HepG2 (cell line): ENCODE results near the gene MTOR. TPM values are rescaled to one million over a fixed set of nuclear protein-coding genes. Genes with fewer than 3 reads are reported as not detected.

Source experiments
- ATAC-seq: fragments of 200-7000 bp; cut with Tn5 transposase; 3 replicates; pipeline ENCODE4 v1.9.1; 2020; ENCODE audit warnings: mild to moderate bottlenecking, moderate library complexity
- BruUV-seq: library from RNA; stranded (reverse); fragments of 400-500 nt; replicated peaks from 2 replicates; lab custom pipeline; 2021; lab: Mats Ljungman, UMichigan
- CTCF ChIA-PET: fragments of 300-600 bp; formaldehyde crosslinking; extraction: SDS; loops from one replicate; lab custom pipeline; 2021; ENCODE audit warnings: low total read pairs, inconsistent platforms, low intra/inter-chr PET ratio; lab: Yijun Ruan, JAX
- POLR2A ChIA-PET: fragments of 350-600 bp; sonication (Branson Sonifier 250); formaldehyde crosslinking; loops from one replicate; lab custom pipeline; 2020; ENCODE audit warnings: antibody characterized with exemption, inconsistent platforms; lab: Yijun Ruan, JAX
- DNase-seq: peaks from one replicate; pipeline ENCODE4 v3.0.0-alpha.2; 2015; ENCODE audit warnings: low spot score
- FAIRE-seq: peaks from 3 replicates; lab custom pipeline; 2011; peaks lifted over from hg19 to GRCh38; lab: Jason Lieb, UNC
- H2AFZ ChIP-seq: one replicate; pipeline ENCODE4 v1.6.1; 2011; ENCODE audit warnings: low read length, inconsistent platforms
- H3K27ac ChIP-seq: fragments of 300-600 bp; 3 replicates; pipeline ENCODE4 v1.8.0; 2011; ENCODE audit warnings: mixed run types, mild to moderate bottlenecking, mixed read lengths, low read length, inconsistent platforms; ENCODE audit not compliant: insufficient read depth; ENCODE audit errors: extremely low read length
- H3K27me3 ChIP-seq, 2 experiments: fragments of 200-600 bp in 1 of 2; 2 replicates in 1 of 2; 3 replicates in 1 of 2; pipeline versions ENCODE4 v1.6.0 to v1.8.0; 2011; ENCODE audit warnings: low read length in 2 of 2, mild to moderate bottlenecking in 2 of 2, moderate library complexity in 2 of 2, inconsistent platforms in 1 of 2; ENCODE audit not compliant: insufficient read depth in 2 of 2, control insufficient read depth in 1 of 2
- H3K36me3 ChIP-seq, 2 experiments: fragments of 200-600 bp in 1 of 2; replicated peaks in 1 of 2; 2 replicates in 1 of 2; 3 replicates in 1 of 2; pipeline versions ENCODE4 v1.5.1 to v1.8.0; 2011; ENCODE audit warnings: low read length in 2 of 2, inconsistent platforms in 1 of 2; ENCODE audit not compliant: insufficient read depth in 2 of 2, control insufficient read depth in 1 of 2
- H3K4me1 ChIP-seq: 2 replicates; pipeline ENCODE4 v1.5.1; 2012; ENCODE audit warnings: low read length, inconsistent platforms; ENCODE audit not compliant: insufficient read depth
- H3K4me2 ChIP-seq: 2 replicates; pipeline ENCODE4 v1.6.0; 2011; ENCODE audit warnings: low read depth, low read length, inconsistent platforms
- H3K4me3 ChIP-seq, 3 experiments: fragments of 200-600 bp in 1 of 3; sonication (generic), shearing (Covaris generic) in 1 of 3; replicated peaks in 1 of 3; 2 replicates each; pipeline ENCODE4 v1.5.1; 2011 to 2016; ENCODE audit warnings: low read length in 3 of 3, inconsistent platforms in 2 of 3, low read depth in 2 of 3, mild to moderate bottlenecking in 2 of 3, control low read depth in 1 of 3, mixed read lengths in 1 of 3; ENCODE audit not compliant: insufficient read depth in 1 of 3
- H3K79me2 ChIP-seq: one replicate; pipeline ENCODE4 v1.6.1; 2011; ENCODE audit warnings: low read length, inconsistent platforms; ENCODE audit not compliant: insufficient read depth
- H3K9ac ChIP-seq: 2 replicates; pipeline ENCODE4 v1.6.0; 2011; ENCODE audit warnings: mild to moderate bottlenecking, low read depth, low read length, inconsistent platforms; ENCODE audit not compliant: insufficient read depth
- H3K9me3 ChIP-seq: 2 replicates; pipeline ENCODE4 v1.5.1; 2012; ENCODE audit warnings: mild to moderate bottlenecking, low read length
- H4K20me1 ChIP-seq: 2 replicates; pipeline ENCODE4 v1.6.0; 2011; ENCODE audit warnings: inconsistent platforms, mild to moderate bottlenecking, low read length, moderate library complexity; ENCODE audit not compliant: insufficient read depth
- ARNT2 ChIP-seq: sonication (generic); formaldehyde crosslinking; IDR thresholded peaks from 2 replicates; pipeline ENCODE4 v1.8.0; 2022; ENCODE audit warnings: mild to moderate bottlenecking, low read depth, missing genetic modification reagents, moderate library complexity
- MYNN ChIP-seq: sonication (generic); formaldehyde crosslinking; IDR thresholded peaks from 2 replicates; pipeline ENCODE4 v1.4.0; 2020; ENCODE audit warnings: mild to moderate bottlenecking, low read depth, missing genetic modification reagents
- NFKBIZ ChIP-seq: IDR thresholded peaks from 2 replicates; pipeline ENCODE4 v1.6.1; 2018; ENCODE audit warnings: missing genetic modification reagents, missing compliant biosample characterization
- NR2F1 ChIP-seq, 2 experiments: fragments of 450-650 bp in 1 of 2; formaldehyde crosslinking in 1 of 2; IDR thresholded peaks; 2 replicates each; pipeline versions ENCODE4 v1.5.0 to v1.6.1; 2016 to 2020; ENCODE audit warnings: mild to moderate bottlenecking in 1 of 2, missing compliant biosample characterization in 1 of 2, missing genetic modification reagents in 1 of 2, moderate library complexity in 1 of 2
- RBAK ChIP-seq: sonication (generic); formaldehyde crosslinking; IDR thresholded peaks from 2 replicates; pipeline ENCODE4 v1.5.1; 2020; ENCODE audit warnings: mild to moderate bottlenecking, missing genetic modification reagents
- SSRP1 ChIP-seq: IDR thresholded peaks from 2 replicates; pipeline ENCODE4 v1.6.1; 2016; ENCODE audit warnings: control low read depth
- TARDBP ChIP-seq: sonication (generic); formaldehyde crosslinking; IDR thresholded peaks from 2 replicates; pipeline ENCODE4 v1.8.0; 2022; ENCODE audit warnings: mild to moderate bottlenecking, missing genetic modification reagents
- ZFP36L2 ChIP-seq: sonication (generic); formaldehyde crosslinking; IDR thresholded peaks from 2 replicates; pipeline ENCODE4 v1.4.0; 2020; ENCODE audit warnings: missing genetic modification reagents
- ZNF143 ChIP-seq: sonication (generic); formaldehyde crosslinking; IDR thresholded peaks from 2 replicates; pipeline ENCODE4 v1.4.0; 2020; ENCODE audit warnings: missing genetic modification reagents
- ZNF260 ChIP-seq: sonication (generic); formaldehyde crosslinking; IDR thresholded peaks from 2 replicates; pipeline ENCODE4 v1.4.0; 2020; ENCODE audit warnings: missing genetic modification reagents, low read depth, mild to moderate bottlenecking, borderline replicate concordance
- ZNF335 ChIP-seq: sonication (generic); formaldehyde crosslinking; IDR thresholded peaks from 2 replicates; pipeline ENCODE4 v1.4.0; 2020; ENCODE audit warnings: missing genetic modification reagents
- WGBS: methylation state at CpG from one replicate; pipeline ENCODE4 v1.1.6; 2017; ENCODE audit warnings: low lambda C conversion rate; 5-methylcytosine and 5-hydroxymethylcytosine counted together
- in situ Hi-C: cut with HindIII; loops from 2 replicates; pipeline ENCODE4 v1.10.0; 2017; ENCODE audit warnings: low pct_unique_long_range_greater_than_20kb; ENCODE audit not compliant: extremely low pct_ligation_motif_present
- intact Hi-C: fragments of 100-400 bp; cut with micrococcal nuclease; formaldehyde crosslinking; loops from one replicate; pipeline ENCODE4 v1.10.0; 2022; ENCODE audit not compliant: unreplicated experiment
- polyA plus RNA-seq, 8 experiments: library from polyadenylated mRNA; depleted of rRNA in 3 of 8; stranded (reverse) in 7 of 8; unstranded in 1 of 8; fragments of >200 nt; fragmentation: Illumina TruSeq in 4 of 8; extraction: Trizol in 4 of 8; gene quantifications; 2 replicates each; pipeline versions ENCODE4 v1.2.1 to v1.2.3, GENCODE V29; 2011 to 2016; ENCODE audit warnings: low read depth in 4 of 8, missing spikeins in 1 of 8, mixed read lengths in 1 of 8; ENCODE audit not compliant: insufficient read depth in 1 of 8
- total RNA-seq, 5 experiments: library from RNA; depleted of rRNA; stranded (reverse); fragments of >200 nt; fragmentation: Illumina TruSeq; extraction: Trizol; gene quantifications; 2 replicates each; pipeline ENCODE4 v1.2.3, GENCODE V29; 2016; ENCODE audit warnings: low read depth in 1 of 5
- TF ChIP-seq, protein P1 (sequence below): sonication (generic); formaldehyde crosslinking; conservative IDR thresholded peaks from 2 replicates; pipeline ENCODE4 v1.8.1; 2023; ENCODE audit warnings: missing genetic modification reagents
- TF ChIP-seq, protein P2 (sequence below): sonication (generic); formaldehyde crosslinking; IDR thresholded peaks from 2 replicates; pipeline ENCODE4 v1.5.1; 2020; ENCODE audit warnings: missing genetic modification reagents, mild to moderate bottlenecking, borderline replicate concordance
- TF ChIP-seq, protein P3 (sequence below): sonication (generic); formaldehyde crosslinking; IDR thresholded peaks from 2 replicates; pipeline ENCODE4 v1.5.0; 2020; ENCODE audit warnings: mild to moderate bottlenecking, missing genetic modification reagents
- TF ChIP-seq, protein P4 (sequence below): sonication (generic); formaldehyde crosslinking; IDR thresholded peaks from 2 replicates; pipeline ENCODE4 v1.8.1; 2023; ENCODE audit warnings: mild to moderate bottlenecking, missing genetic modification reagents

MTOR gene
- total and polyA plus RNA-seq, 2 of the 13 experiments (the other 11 are each of a cell fraction or from before 2014, with no cell fraction given) = 24.6 to 34.6 TPM

DNA sequence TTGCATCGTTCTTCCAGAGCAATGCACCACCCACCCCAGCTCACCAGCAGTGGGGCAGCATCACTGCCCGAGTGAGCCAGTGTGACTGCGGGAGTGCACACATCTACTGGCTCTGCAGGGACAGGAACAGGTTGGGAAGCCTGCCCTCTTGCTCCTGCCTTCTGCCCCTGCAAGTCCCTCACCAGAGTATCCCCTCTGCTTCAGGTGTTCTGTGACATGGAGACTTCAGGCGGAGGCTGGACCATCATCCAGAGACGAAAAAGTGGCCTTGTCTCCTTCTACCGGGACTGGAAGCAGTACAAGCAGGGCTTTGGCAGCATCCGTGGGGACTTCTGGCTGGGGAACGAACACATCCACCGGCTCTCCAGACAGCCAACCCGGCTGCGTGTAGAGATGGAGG is 69.0 kb downstream of the MTOR start:
- BruUV-seq = no TSS peak
- Histone ChIP-seq H3K27ac (no peak overlapping the region), H3K4me2 (no peak overlapping the region), H3K4me1 (no peaks in the 10 kb centered on the region), H3K79me2 (no peaks in the 10 kb centered on the region), H3K9ac (no peak overlapping the region), H3K4me3 (no peak overlapping the region), H2AFZ (no peak overlapping the region), H3K27me3 (no peaks in the 10 kb centered on the region), H3K9me3 (no peaks in the 10 kb centered on the region), H3K36me3 (peaks cover 20 to 69% of the 10 kb centered on the region in 2 experiments), H4K20me1 (no peaks in the 10 kb centered on the region)
- WGBS = 98% methylated on average over 11 of the region's 11 CpGs
- in situ Hi-C loops = no loop called here
- POLR2A ChIA-PET = no interaction called here
- DNase-seq (no peak), ATAC-seq (no peak), FAIRE-seq (no peak)
- TF ChIP-seq NFKBIZ = no peak
- TF ChIP-seq ZFP36L2 (CRISPR knock-in tag) = no peak
- TF ChIP-seq MYNN (CRISPR knock-in tag) = no peak
- TF ChIP-seq, protein P1, sequence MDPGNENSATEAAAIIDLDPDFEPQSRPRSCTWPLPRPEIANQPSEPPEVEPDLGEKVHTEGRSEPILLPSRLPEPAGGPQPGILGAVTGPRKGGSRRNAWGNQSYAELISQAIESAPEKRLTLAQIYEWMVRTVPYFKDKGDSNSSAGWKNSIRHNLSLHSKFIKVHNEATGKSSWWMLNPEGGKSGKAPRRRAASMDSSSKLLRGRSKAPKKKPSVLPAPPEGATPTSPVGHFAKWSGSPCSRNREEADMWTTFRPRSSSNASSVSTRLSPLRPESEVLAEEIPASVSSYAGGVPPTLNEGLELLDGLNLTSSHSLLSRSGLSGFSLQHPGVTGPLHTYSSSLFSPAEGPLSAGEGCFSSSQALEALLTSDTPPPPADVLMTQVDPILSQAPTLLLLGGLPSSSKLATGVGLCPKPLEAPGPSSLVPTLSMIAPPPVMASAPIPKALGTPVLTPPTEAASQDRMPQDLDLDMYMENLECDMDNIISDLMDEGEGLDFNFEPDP (CRISPR knock-in tag) = no peak
- TF ChIP-seq ARNT2 = no peak
- TF ChIP-seq, protein P2, sequence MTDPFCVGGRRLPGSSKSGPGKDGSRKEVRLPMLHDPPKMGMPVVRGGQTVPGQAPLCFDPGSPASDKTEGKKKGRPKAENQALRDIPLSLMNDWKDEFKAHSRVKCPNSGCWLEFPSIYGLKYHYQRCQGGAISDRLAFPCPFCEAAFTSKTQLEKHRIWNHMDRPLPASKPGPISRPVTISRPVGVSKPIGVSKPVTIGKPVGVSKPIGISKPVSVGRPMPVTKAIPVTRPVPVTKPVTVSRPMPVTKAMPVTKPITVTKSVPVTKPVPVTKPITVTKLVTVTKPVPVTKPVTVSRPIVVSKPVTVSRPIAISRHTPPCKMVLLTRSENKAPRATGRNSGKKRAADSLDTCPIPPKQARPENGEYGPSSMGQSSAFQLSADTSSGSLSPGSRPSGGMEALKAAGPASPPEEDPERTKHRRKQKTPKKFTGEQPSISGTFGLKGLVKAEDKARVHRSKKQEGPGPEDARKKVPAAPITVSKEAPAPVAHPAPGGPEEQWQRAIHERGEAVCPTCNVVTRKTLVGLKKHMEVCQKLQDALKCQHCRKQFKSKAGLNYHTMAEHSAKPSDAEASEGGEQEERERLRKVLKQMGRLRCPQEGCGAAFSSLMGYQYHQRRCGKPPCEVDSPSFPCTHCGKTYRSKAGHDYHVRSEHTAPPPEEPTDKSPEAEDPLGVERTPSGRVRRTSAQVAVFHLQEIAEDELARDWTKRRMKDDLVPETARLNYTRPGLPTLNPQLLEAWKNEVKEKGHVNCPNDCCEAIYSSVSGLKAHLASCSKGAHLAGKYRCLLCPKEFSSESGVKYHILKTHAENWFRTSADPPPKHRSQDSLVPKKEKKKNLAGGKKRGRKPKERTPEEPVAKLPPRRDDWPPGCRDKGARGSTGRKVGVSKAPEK (CRISPR knock-in tag) = no peak
- no peak for TF ChIP-seq ZNF335
- no peak for TF ChIP-seq ZNF143
- TF ChIP-seq SSRP1 (CRISPR knock-in tag) = no peak
- no peak for TF ChIP-seq NR2F1 (CRISPR knock-in tag; IDR thresholded peaks at IDR 0.05)
- no peak for TF ChIP-seq TARDBP
- TF ChIP-seq RBAK (CRISPR knock-in tag) = no peak
- TF ChIP-seq, protein P3, sequence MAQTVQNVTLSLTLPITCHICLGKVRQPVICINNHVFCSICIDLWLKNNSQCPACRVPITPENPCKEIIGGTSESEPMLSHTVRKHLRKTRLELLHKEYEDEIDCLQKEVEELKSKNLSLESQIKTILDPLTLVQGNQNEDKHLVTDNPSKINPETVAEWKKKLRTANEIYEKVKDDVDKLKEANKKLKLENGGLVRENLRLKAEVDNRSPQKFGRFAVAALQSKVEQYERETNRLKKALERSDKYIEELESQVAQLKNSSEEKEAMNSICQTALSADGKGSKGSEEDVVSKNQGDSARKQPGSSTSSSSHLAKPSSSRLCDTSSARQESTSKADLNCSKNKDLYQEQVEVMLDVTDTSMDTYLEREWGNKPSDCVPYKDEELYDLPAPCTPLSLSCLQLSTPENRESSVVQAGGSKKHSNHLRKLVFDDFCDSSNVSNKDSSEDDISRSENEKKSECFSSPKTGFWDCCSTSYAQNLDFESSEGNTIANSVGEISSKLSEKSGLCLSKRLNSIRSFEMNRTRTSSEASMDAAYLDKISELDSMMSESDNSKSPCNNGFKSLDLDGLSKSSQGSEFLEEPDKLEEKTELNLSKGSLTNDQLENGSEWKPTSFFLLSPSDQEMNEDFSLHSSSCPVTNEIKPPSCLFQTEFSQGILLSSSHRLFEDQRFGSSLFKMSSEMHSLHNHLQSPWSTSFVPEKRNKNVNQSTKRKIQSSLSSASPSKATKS (CRISPR knock-in tag) = no peak
- TF ChIP-seq, protein P4, sequence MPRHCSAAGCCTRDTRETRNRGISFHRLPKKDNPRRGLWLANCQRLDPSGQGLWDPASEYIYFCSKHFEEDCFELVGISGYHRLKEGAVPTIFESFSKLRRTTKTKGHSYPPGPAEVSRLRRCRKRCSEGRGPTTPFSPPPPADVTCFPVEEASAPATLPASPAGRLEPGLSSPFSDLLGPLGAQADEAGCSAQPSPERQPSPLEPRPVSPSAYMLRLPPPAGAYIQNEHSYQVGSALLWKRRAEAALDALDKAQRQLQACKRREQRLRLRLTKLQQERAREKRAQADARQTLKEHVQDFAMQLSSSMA (CRISPR knock-in tag) = no peak
- TF ChIP-seq ZNF260 (CRISPR knock-in tag) = no peak
- intact Hi-C loops = no loop called here
- CTCF ChIA-PET = no interaction called here
